B cell (primary cell): ENCODE data around the gene TMEM179B.

Experiments
- EZH2 ChIP-seq: IDR thresholded peaks from 2 replicates; pipeline ENCODE4 v1.6.1; 2012; ENCODE audit warnings: borderline replicate concordance, low read depth, mild to moderate bottlenecking, moderate library complexity, low read length; ENCODE audit not compliant: insufficient read depth, poor library complexity, severe bottlenecking
- TF ChIP-seq, protein P1 (sequence below): fragments of 200-600 bp; IDR thresholded peaks from one replicate; pipeline ENCODE4 v1.8.0; 2022; ENCODE audit warnings: antibody characterized with exemption, mild to moderate bottlenecking

DNA sequence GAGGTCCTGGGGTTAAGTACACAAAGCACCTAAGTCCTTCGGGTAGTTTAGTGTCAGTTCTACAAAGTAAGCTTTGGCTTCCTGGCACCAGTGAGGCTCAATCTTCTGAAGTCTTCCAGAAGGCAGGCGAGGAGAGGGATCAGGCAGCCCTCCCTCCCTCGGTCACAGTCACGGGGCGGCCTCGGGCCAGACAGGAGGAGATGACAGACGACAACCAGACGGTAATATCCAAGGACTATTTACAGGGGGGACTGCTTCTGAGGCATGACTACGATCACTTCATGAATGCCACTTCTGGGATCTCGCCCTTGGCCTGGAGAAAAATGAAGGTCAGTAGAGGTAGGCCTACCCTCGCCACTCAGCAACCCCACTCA lies 5.0 kb downstream of the TMEM179B start:
- TF ChIP-seq, protein P1, sequence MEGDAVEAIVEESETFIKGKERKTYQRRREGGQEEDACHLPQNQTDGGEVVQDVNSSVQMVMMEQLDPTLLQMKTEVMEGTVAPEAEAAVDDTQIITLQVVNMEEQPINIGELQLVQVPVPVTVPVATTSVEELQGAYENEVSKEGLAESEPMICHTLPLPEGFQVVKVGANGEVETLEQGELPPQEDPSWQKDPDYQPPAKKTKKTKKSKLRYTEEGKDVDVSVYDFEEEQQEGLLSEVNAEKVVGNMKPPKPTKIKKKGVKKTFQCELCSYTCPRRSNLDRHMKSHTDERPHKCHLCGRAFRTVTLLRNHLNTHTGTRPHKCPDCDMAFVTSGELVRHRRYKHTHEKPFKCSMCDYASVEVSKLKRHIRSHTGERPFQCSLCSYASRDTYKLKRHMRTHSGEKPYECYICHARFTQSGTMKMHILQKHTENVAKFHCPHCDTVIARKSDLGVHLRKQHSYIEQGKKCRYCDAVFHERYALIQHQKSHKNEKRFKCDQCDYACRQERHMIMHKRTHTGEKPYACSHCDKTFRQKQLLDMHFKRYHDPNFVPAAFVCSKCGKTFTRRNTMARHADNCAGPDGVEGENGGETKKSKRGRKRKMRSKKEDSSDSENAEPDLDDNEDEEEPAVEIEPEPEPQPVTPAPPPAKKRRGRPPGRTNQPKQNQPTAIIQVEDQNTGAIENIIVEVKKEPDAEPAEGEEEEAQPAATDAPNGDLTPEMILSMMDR, result no peak
- TF ChIP-seq EZH2, result no peak
